Endothelial cell of umbilical vein (primary cell): ENCODE data around the gene ZRANB2. TPM values are rescaled to one million over a fixed set of nuclear protein-coding genes. Genes with fewer than 3 reads are reported as not detected.
A peak's percentile ranks its signal among the peaks of the same experiment; 100 is the strongest.

Source experiments
- BruUV-seq: library from RNA; stranded (reverse); fragments of 400-500 nt; replicated peaks from 2 replicates; lab custom pipeline; 2021; lab: Mats Ljungman, UMichigan
- CTCF ChIA-PET: fragments of 300-600, 350-600 bp; sonication (Branson Sonifier 250); formaldehyde crosslinking; loops from one replicate; lab custom pipeline; 2021; ENCODE audit warnings: antibody characterized with exemption, inconsistent platforms; lab: Charles Lee
- POLR2A ChIA-PET: fragments of 300-600, 350-600 bp; sonication (Branson Sonifier 250); formaldehyde crosslinking; loops from one replicate; lab custom pipeline; 2021; ENCODE audit warnings: antibody characterized with exemption, inconsistent platforms; lab: Charles Lee
- DNase-seq: peaks from one replicate; pipeline ENCODE4 v3.0.0-alpha.2; 2011; ENCODE audit warnings: low read depth, low spot score
- FAIRE-seq: peaks from 2 replicates; lab custom pipeline; 2011; peaks lifted over from hg19 to GRCh38; lab: Jason Lieb, UNC
- H2AFZ ChIP-seq: 2 replicates; pipeline ENCODE4 v1.6.0; 2012; ENCODE audit warnings: low read depth, low read length, control low read depth, inconsistent platforms
- H3K27ac ChIP-seq: 2 replicates; pipeline ENCODE4 v1.5.1; 2011; ENCODE audit warnings: low read depth, mild to moderate bottlenecking, control low read depth, low read length, moderate library complexity; ENCODE audit not compliant: insufficient read depth
- H3K27me3 ChIP-seq, 2 experiments: 2 replicates each; pipeline versions ENCODE4 v1.6.0 to v1.6.1; 2011; ENCODE audit warnings: low read length in 2 of 2, mixed read lengths in 1 of 2; ENCODE audit not compliant: control insufficient read depth in 2 of 2, insufficient read depth in 2 of 2
- H3K36me3 ChIP-seq, 2 experiments: 2 replicates in 1 of 2; 3 replicates in 1 of 2; pipeline ENCODE4 v1.5.1; 2011; ENCODE audit warnings: low read length in 2 of 2, mild to moderate bottlenecking in 1 of 2, moderate library complexity in 1 of 2; ENCODE audit not compliant: control insufficient read depth in 2 of 2, insufficient read depth in 2 of 2; ENCODE audit errors: extremely low read depth in 1 of 2
- H3K4me1 ChIP-seq: 3 replicates; pipeline ENCODE4 v1.5.1; 2011; ENCODE audit warnings: mild to moderate bottlenecking, low read length; ENCODE audit not compliant: control insufficient read depth, insufficient read depth; ENCODE audit errors: extremely low read depth
- H3K4me2 ChIP-seq: 2 replicates; pipeline ENCODE4 v1.6.1; 2011; ENCODE audit warnings: low read length, control low read depth, mixed read lengths; ENCODE audit not compliant: insufficient read depth
- H3K4me3 ChIP-seq, 3 experiments: fragments of 200-600 bp in 1 of 3; sonication (generic), shearing (Covaris generic) in 1 of 3; replicated peaks in 1 of 3; 2 replicates each; pipeline ENCODE4 v1.5.1; 2011 to 2016; ENCODE audit warnings: control low read depth in 3 of 3, low read length in 3 of 3, mild to moderate bottlenecking in 2 of 3, inconsistent platforms in 1 of 3, low read depth in 1 of 3, moderate library complexity in 1 of 3; ENCODE audit not compliant: insufficient read depth in 1 of 3
- H3K79me2 ChIP-seq: 2 replicates; pipeline ENCODE4 v1.6.0; 2012; ENCODE audit warnings: low read length, inconsistent platforms; ENCODE audit not compliant: control insufficient read depth, insufficient read depth
- H3K9ac ChIP-seq: replicated peaks from 2 replicates; pipeline ENCODE3; 2011; ENCODE audit warnings: low read length, control low read depth; ENCODE audit not compliant: insufficient read depth; ENCODE audit errors: extremely low read depth
- H3K9me1 ChIP-seq: replicated peaks from 3 replicates; pipeline ENCODE4 v1.6.0; 2011; ENCODE audit warnings: mild to moderate bottlenecking, low read length; ENCODE audit not compliant: control insufficient read depth, insufficient read depth; ENCODE audit errors: extremely low read depth
- H3K9me3 ChIP-seq: replicated peaks from 2 replicates; pipeline ENCODE4 v1.5.1; 2012; ENCODE audit warnings: low read length, inconsistent platforms; ENCODE audit not compliant: control insufficient read depth, insufficient read depth
- H4K20me1 ChIP-seq: replicated peaks from 2 replicates; pipeline ENCODE3; 2011; ENCODE audit warnings: mild to moderate bottlenecking, low read length; ENCODE audit not compliant: control insufficient read depth, insufficient read depth; ENCODE audit errors: extremely low read depth
- EZH2 ChIP-seq: IDR thresholded peaks from 2 replicates; pipeline ENCODE4 v1.6.1; 2012; ENCODE audit warnings: borderline replicate concordance, low read depth, mild to moderate bottlenecking, moderate library complexity, low read length, inconsistent platforms; ENCODE audit not compliant: severe bottlenecking
- FOS ChIP-seq: IDR thresholded peaks from 2 replicates; pipeline ENCODE4 v1.6.1; 2011; ENCODE audit warnings: mild to moderate bottlenecking, low read length, moderate library complexity, borderline replicate concordance; ENCODE audit not compliant: insufficient read depth
- GATA2 ChIP-seq: IDR thresholded peaks from 2 replicates; pipeline ENCODE4 v1.7.0; 2011; ENCODE audit warnings: low read depth, mild to moderate bottlenecking, moderate library complexity, mixed read lengths, low read length; ENCODE audit not compliant: insufficient read length, insufficient read depth
- JUN ChIP-seq: IDR thresholded peaks from 2 replicates; pipeline ENCODE4 v1.6.1; 2011; ENCODE audit warnings: borderline replicate concordance, low read depth; ENCODE audit not compliant: insufficient read length, insufficient read depth
- MYC ChIP-seq: IDR thresholded peaks from one replicate; pipeline ENCODE4 v1.6.1; 2011; ENCODE audit warnings: mild to moderate bottlenecking, low read depth, low read length
- POLR2A ChIP-seq: IDR thresholded peaks from 2 replicates; pipeline ENCODE4 v1.6.1; 2012; ENCODE audit warnings: low read depth, mild to moderate bottlenecking, control low read depth, low read length
- POLR2AphosphoS5 ChIP-seq: IDR thresholded peaks from 2 replicates; pipeline ENCODE4 v1.6.1; 2012; ENCODE audit warnings: low read depth, mild to moderate bottlenecking, control low read depth, low read length, moderate library complexity; ENCODE audit not compliant: insufficient read depth
- dilution Hi-C: fragments of 300-500 bp; cut with MboI; formaldehyde crosslinking; loops from one replicate; pipeline ENCODE4 v1.15.0; 2019; ENCODE audit warnings: low sequenced_read_pairs; ENCODE audit not compliant: extremely low pct_ligation_motif_present
- intact Hi-C: fragments of 100-400 bp; cut with micrococcal nuclease; formaldehyde crosslinking; loops from one replicate; pipeline ENCODE4 v1.10.0; 2022
- polyA plus RNA-seq, 4 experiments: library from polyadenylated mRNA; depleted of rRNA in 3 of 4; stranded (reverse) in 3 of 4; unstranded in 1 of 4; fragments of >200 nt; gene quantifications; 2 replicates each; pipeline versions ENCODE4 v1.2.1 to v1.2.3, GENCODE V29; 2011 to 2012; ENCODE audit warnings: missing spikeins in 1 of 4
- total RNA-seq: library from RNA; stranded (reverse); gene quantifications from 2 replicates; pipeline ENCODE4 v1.2.3, GENCODE V29; 2021
- TF ChIP-seq, protein P1 (sequence below), 2 donors: IDR thresholded peaks; 1 replicate in 1 of 2; 2 replicates in 1 of 2; pipeline ENCODE4 v1.5.1; 2011; ENCODE audit warnings: low read length in 2 of 2, mild to moderate bottlenecking in 2 of 2, moderate library complexity in 2 of 2, control low read depth in 1 of 2, inconsistent platforms in 1 of 2, low read depth in 1 of 2; ENCODE audit not compliant: insufficient read depth in 1 of 2; ENCODE audit errors: extremely low read depth in 1 of 2
- TF ChIP-seq, protein P2 (sequence below): IDR thresholded peaks from 2 replicates; pipeline ENCODE4 v1.6.1; 2011; ENCODE audit not compliant: insufficient read depth, insufficient read length

Gene ZRANB2
- total and polyA plus RNA-seq, 2 donors (not counting 3 experiments of a cell fraction or from before 2014, with no cell fraction given) = 23.6 to 84.1 TPM

DNA sequence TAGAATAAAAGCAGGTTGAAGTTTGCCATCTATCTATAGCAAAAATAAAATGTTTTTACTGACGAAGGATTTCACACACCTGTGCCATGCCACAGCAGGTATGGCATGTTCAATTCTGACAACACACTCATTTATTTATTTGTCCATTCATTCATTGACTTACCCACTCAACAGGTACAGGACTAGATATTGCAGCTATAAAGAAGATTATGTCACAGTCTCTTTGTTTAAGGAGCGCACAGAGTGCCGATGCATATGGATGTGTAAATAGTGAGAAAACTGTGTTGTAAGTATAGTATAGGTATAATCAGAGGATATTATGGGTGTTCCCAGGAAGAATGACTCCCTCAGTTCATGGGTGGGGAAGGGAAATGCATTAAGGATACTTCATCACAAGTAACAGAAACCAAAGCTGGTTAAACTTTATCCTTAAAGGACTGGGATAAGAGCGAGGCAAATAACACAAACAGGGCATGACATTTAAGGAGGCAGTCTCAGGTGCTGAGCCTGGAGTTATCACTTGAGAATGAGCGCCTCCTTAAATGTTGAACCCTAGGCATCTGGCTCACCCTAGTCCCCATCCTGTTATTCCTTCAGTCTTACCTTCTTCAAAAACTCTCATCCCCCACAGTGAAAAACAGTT, 7.9 kb upstream of the ZRANB2 start:
- Histone ChIP-seq H3K4me1 (no peaks in the 10 kb centered on the region), H3K9me1 (no peaks in the 10 kb centered on the region), H3K4me3 (no peak overlapping the region), H3K9me3 (no peaks in the 10 kb centered on the region), H3K27ac (no peak overlapping the region), H4K20me1 (no peaks in the 10 kb centered on the region), H3K9ac (no peak overlapping the region), H2AFZ (peak overlapping the region; percentile 73), H3K36me3 (no peaks in the 10 kb centered on the region), H3K4me2 (no peak overlapping the region), H3K27me3 (no peaks in the 10 kb centered on the region), H3K79me2 (no peaks in the 10 kb centered on the region)
- TF ChIP-seq POLR2AphosphoS5 (no peak), FOS (peak; percentile 13)
- no TSS peak for BruUV-seq
- intact Hi-C loops = no loop called here
- CTCF ChIA-PET = no interaction called here
- FAIRE-seq = no peak
- DNase-seq = no peak
- dilution Hi-C loops = no loop called here
- POLR2A ChIA-PET = no interaction called here

DNA sequence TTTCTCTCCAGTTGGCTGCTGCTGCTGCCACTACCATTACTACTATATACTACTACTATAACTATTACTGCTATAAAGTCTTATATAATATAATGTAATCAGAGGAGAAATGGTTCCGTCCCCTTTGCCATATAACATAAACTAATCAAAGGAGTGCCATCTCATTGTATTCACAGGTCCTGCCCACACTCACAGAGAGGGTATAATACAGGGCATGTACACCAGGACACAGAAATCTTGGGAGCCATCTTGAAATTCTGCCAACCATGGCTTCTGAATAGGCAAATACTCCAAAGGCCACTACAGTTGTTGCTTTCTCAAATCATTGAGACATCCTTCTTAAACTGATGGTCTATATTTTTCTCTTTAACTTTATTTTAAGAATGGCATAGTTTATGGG, 6.9 kb upstream of the ZRANB2 start:
- no peaks in the 10 kb centered on the region for H3K4me1 ChIP-seq
- no peak overlapping the region for H3K4me2 ChIP-seq
- H3K27me3 ChIP-seq = no peaks in the 10 kb centered on the region
- no peaks in the 10 kb centered on the region for H4K20me1 ChIP-seq
- CTCF ChIA-PET = no interaction called here
- H3K4me3 ChIP-seq = no peak overlapping the region
- no peaks in the 10 kb centered on the region for H3K79me2 ChIP-seq
- TF ChIP-seq FOS = no peak
- no peak for TF ChIP-seq JUN
- TF ChIP-seq EZH2 = no peak
- no peak for TF ChIP-seq POLR2A
- TF ChIP-seq, protein P1, sequence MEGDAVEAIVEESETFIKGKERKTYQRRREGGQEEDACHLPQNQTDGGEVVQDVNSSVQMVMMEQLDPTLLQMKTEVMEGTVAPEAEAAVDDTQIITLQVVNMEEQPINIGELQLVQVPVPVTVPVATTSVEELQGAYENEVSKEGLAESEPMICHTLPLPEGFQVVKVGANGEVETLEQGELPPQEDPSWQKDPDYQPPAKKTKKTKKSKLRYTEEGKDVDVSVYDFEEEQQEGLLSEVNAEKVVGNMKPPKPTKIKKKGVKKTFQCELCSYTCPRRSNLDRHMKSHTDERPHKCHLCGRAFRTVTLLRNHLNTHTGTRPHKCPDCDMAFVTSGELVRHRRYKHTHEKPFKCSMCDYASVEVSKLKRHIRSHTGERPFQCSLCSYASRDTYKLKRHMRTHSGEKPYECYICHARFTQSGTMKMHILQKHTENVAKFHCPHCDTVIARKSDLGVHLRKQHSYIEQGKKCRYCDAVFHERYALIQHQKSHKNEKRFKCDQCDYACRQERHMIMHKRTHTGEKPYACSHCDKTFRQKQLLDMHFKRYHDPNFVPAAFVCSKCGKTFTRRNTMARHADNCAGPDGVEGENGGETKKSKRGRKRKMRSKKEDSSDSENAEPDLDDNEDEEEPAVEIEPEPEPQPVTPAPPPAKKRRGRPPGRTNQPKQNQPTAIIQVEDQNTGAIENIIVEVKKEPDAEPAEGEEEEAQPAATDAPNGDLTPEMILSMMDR (IDR thresholded peaks at IDR 0.05; ENCODE audit: extremely low read depth in 1 of 2, insufficient read depth in 1 of 2, low read depth in 1 of 2, low read length in 2 of 2) = no peak
- TF ChIP-seq POLR2AphosphoS5 = no peak
- no peak for TF ChIP-seq GATA2
- TF ChIP-seq MYC = no peak
- TF ChIP-seq, protein P2, sequence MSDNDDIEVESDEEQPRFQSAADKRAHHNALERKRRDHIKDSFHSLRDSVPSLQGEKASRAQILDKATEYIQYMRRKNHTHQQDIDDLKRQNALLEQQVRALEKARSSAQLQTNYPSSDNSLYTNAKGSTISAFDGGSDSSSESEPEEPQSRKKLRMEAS = no peak
- intact Hi-C loops = no loop called here
- no peaks in the 10 kb centered on the region for H3K9me1 ChIP-seq
- no TSS peak for BruUV-seq
- no peak overlapping the region for H2AFZ ChIP-seq
- DNase-seq (no peak), FAIRE-seq (no peak)
- no peak overlapping the region for H3K9ac ChIP-seq
- H3K36me3 ChIP-seq = no peaks in the 10 kb centered on the region
- POLR2A ChIA-PET = no interaction called here
- H3K27ac ChIP-seq = no peak overlapping the region
- H3K9me3 ChIP-seq = no peaks in the 10 kb centered on the region
- dilution Hi-C loops = no loop called here
